HG03159 (cell line): ENCODE data around the gene TMTC1.

Experiments used
- ATAC-seq: cut with Tn5 transposase; IDR thresholded peaks from one replicate; pipeline ENCODE4 v1.9.1; 2021; ENCODE audit warnings: mild to moderate bottlenecking, moderate library complexity; ENCODE audit not compliant: unreplicated experiment

The TMTC1 gene

DNA sequence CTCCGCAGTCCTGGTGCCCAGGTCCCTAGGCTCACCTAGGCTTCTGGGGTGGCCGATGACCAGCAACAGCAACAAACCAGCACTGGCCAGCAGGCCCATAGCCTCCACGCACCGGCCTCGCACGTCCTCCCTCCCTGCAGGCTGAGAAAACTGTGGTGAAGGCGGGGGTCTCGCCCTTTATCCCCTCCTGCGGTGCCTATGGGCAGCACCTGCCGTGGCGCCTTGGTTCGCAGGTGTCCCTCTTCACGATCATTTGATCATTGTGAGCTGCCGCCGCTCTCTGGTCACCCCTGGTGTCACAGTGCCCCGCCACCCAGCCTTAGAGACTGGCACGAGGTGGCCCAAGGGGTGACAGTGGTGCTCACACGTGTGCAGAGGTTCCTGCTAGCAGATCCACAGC lies 286.2 kb downstream of the TMTC1 start, which contains the start of gene OVCH1:
Gene OVCH1, minus strand, starts transcription at position 99 of the 400 bp plus-strand sequence. Its CDS starts 0 bp downstream, at position 99.
- ATAC-seq, result no peak

DNA sequence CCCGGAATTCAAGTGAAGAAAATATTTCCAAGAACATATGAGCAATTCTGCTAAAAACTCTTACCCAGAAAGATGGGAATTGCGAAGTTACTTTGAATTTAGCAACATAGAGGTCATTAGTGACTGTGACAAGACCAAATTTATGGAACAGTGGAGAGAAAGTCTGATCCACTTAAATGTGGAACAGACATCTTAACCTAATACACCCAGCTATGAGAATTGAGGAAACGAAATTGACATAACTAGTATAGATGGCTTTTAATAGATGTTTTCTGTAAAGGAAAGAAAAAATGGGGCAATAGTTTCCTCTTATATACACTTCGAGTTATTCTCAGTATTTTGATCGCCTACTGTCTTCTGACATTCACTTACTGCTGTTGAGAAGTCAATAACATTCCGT lies 290.9 kb downstream of the TMTC1 start:
- ATAC-seq, result no peak

DNA sequence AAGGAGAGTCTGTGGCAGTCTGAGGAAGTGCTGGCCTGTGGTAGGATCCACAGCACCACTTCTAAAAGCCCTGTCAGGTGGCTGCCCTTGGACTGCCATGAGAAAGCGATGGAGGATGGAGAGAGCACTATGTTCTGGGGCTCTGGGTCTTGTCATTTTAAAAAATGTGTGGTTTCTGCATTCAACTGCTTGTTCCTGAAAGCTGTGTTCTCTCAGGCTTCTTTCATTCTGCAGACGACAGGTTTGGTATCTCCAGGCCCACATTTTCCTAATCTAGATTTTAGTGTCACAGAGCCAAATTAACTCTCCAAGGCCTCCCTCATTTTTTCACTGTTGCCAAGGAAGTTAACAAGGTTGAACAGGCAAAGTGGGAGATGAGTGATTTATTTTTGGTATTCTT lies 296.8 kb downstream of the TMTC1 start:
- ATAC-seq, result no peak

DNA sequence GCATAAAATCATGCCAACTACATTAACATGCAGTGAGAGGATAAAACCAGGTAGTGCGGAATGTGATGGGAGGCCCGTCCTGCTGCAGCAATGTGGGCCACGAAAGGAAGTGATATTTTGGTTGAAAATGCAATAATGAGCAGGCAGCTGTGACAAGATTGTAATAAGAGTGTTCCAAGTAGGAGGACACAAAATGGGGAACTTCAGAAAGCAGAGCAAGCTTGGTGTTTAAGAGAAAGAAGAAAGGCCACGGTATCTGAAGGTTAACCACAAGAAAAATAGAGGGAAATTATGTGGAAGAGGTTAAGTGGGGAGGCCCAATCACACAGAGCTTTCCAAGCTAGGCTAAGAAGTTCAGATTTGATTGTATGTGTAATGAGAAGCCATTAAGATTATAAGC lies 320.5 kb downstream of the TMTC1 start:
- ATAC-seq, result no peak

DNA sequence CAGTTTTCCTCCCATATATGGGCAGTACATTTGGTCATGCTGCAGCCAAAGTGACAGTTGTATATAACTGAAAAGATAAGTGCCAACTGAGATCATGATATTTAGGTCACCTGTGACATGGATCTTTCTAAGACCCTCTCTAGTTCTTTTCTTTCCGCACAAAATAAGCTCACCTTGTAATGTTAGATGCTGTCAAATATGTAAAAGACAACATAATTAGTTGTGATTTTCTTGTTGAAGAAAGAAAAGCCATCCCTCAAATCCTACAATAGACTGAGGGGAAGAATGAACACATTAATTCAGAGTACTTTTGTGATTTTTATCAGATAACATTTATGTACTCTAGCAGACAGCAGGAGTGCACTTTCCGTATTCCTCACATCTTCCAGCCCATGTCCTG lies 323.7 kb downstream of the TMTC1 start:
- no peak for ATAC-seq

DNA sequence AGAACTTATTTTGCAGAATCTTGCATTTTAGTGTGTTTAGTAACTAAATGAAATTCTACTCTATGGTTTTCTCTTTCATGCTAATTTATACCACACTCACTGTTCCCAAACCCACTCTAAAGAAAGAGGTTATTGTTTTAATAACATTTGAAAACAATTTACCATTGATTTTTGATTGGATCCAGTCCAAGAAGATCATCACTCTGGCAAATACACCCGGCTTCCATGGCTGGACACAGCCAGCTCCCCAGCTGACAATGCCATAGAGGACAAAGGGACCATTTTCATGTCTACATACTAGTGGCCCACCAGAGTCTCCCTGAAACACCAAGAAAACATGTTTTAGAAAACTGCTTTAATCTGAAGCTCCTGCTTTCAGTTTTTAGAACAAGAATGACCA lies 328.7 kb downstream of the TMTC1 start:
- no peak for ATAC-seq

DNA sequence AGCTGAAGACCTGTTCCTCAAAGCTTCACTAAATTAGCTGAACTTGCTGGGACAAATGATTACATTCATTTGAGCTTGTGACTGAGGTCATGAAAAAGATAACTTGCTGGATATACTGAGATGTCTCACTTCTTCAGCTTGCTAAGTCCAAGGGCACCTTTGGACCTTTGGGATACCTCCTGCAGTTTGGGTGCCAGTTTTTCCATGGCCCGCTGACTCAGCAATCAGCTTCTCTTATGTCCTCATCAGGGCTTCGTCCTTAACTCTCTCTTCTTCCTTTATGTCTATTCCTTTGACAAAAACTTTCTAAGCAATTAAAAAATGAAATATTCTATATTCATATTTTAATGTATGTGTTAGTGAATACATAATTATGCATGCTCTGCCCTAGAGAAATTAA lies 331.9 kb downstream of the TMTC1 start:
- ATAC-seq, result no peak
